Cerebellar nuclear complex (tissue), 1 donor: ENCODE data around the gene ARL2BP.

ENCODE experiments used
- DNase-seq, 2 experiments: peaks; one replicate each; lab custom pipeline; 2025; lab: John Stamatoyannopoulos, UW

The ARL2BP gene

GRCh38 chr16:57235128-57236021 lies 9.7 kb upstream of the ARL2BP start:
- DNase-seq: no peak

- no peak for DNase-seq
Observed at GRCh38 chr16:57236022-57236350, 9.1 kb upstream of the ARL2BP start.

- no peak for DNase-seq
Observed at GRCh38 chr16:57238682-57239081, 6.4 kb upstream of the ARL2BP start.

DNA sequence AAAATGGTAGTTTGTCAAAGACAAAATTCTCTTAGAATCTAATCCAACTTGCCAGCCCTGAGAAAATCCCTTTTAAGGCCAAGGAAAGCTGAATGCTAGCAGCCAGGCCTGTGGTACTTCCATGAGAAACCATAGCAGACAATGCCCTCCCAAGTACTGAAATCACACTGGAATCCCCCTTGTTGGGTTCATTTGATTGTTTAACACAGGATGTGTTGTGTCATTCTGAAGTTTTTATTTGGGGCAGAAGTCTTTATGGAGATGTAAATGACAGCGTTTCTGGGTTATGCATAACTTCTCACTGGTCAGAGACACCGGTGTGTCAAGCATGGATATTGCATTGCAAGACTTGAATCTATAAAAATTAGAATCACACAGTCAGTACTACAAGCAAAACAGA lies 6.0 kb upstream of the ARL2BP start:
- no peak for DNase-seq

GRCh38 chr16:57240851-57241250 lies 4.2 kb upstream of the ARL2BP start:
- no peak for DNase-seq

DNA sequence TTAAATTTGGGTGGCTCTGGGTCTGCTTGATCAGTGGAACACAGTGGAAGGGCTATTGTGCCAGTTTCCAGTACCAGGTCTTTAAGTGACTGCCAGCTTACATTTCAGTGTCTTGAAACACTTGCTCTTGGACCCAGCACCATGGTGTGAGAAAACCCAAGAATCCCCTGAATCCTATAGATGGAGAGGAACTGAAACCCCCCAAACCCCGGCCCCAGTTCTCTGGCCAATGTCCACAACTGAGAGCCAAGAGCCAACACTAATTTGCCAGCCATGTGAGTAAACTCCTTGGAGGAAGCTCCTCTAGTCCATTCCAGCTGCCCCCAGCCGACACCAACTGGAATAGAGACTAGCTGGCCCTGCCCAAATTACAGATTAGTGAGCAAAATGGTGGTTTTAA lies 2.4 kb upstream of the ARL2BP start:
- no peak for DNase-seq

DNA sequence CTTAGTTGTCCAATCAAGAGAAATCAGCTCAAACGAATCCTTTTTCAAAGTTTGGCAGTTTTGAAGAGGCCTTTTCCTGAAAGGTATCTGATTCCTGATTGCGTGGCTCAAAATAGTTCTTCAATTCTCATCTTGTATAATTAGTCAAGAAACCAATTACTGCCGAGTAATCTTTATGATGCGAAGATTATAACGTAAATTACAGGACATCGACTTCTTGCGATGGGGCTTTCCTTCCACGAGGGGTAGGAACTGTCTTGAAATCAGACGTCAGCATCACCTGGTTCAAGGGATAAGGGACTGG lies 644 bp upstream of the ARL2BP start:
- DNase-seq: no peak

DNA sequence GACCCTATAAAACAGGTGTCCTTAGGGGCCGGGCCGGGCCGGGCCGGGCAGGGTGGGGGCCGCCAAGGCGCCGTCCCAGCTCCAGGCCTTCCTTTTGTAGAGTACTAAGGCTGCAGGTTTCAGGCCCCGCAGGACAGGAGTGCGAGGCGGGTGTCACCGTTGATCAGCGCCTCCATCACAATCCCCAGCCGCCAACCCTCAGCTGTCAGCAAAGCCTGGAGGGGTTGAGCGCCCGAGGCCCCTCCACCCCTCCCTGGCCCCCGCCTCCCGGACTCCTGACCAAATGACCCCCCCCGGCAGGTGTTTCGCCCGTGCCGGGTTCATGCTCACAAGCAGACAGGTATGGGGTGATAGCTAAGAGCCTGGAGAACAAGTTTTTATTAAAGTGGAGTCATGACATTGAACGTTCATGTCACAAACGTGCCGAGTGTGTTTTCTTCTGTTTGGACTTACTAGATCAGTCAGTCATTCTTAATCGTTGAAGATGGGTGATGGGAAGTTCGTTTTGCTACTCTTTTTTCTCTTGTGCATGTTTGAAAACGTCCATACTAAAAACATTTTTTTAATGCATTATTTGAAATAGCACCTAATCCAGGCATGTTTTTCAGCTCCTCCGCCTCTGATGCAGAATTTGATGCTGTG lies 534 bp downstream of the ARL2BP start:
- DNase-seq: no peak

DNA sequence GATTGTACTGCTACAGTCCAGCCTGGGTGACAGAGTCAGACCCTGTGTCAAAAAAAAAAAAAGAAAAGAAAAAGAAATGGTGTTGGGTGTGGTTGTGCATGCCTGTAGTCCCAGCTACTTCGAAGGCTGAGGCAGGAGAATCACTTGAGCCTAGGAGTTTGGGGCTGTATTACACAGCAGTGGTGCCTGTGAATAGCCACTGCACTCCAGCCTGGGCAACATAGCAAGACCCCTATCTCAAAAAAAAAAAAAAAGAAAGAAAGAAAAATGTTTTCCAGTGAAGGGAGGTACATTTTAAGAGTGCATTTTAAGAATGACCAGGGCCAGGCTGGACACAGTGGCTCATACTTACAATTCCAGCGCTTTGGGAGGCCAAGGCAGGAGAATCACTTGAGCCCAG lies 6.3 kb downstream of the ARL2BP start:
- no peak for DNase-seq

- DNase-seq: no peak
Observed at GRCh38 chr16:57252148-57252721, 7.2 kb downstream of the ARL2BP start.

DNA sequence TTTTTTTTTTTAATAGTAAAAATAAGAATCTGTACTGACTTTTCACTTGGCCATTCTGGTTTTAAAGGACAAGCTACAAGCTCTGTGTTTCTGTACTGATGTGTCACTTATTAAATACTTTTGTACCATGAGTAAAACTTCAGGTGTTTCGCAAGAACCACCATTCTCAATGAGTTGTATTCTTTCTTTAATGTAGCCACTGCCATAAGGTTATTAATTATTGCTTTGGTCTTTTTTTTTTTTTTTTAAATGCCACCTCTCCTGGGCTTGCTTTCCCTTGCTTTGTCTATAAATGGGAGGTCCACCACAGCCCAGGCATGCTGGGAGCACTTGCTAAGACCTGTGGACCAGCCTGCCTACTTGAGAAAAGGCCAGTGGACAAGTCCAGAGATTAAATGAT lies 8.4 kb downstream of the ARL2BP start:
- DNase-seq: no peak

- no peak for DNase-seq
Observed at GRCh38 chr16:57255686-57256415, 10.8 kb downstream of the ARL2BP start.

DNA sequence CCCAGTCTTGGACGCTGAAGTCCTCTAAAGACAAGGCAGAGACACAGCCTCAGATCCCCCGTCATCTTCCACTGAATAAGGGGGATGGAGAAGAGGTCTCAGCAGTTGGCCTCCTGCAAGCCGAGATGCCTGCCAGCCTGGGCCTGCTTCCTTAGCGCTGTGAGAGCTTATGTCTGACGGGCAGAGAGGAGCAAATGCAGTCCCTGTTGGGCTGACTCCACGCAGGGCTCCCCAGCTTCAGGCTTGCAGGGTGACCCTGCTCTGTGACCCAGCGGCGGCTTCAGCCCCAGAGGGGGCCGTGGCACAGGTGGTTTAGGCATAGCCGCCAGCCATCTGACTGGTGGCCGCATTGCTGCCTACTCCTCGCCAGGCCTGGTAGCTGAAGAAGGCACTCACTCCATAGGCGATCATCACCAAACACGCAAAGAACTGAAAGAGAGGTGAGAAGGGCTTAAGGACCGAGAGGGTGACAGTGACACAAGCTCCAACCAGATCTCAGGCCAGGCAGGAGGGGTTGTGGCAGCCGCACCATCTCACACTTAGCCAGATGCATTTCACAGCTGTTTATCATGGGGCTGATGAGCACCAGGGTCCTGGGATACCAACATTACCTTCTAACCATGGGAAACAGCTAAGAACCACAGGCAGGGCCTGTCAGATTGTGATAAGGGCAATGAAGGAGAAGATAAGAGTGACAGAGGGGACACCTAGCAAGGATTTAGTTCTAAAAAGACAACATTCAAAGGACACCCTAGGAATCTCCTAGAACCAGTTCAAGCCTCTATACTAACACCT lies 11.7 kb downstream of the ARL2BP start:
- no peak for DNase-seq

GRCh38 chr16:57257455-57258070 lies 12.5 kb downstream of the ARL2BP start:
- no peak for DNase-seq

DNA sequence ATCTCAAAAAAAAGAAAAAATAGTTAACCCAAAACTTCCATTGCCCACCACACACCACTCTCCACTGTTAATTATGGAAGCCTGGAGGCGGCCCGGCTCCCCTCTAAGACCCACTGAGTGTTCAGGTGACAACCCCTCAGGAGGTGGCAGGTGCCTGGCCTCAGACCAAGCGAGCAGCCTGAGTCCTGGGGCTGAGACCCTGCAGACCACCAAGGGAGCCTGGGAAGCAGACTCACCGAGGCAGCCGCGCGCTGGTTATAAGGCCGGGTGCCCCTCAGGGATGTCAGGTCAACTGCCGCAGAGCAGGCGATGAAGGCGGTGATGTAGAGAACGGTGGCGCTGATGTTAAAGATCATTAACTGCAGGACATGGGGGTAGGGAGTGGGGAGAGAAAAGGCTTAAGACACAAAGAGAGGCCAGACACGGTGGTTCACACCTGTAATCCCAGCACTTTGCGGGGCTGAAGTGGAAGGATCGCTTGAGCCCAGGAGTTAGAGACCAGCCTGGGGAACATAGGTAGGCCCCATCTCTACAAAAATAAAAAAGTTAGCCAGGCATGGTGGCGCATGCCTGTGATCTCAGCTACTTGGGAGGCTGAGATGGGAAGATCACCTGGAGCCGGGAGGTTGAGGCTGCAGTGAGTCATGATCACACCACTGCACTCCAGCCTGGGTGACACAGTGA lies 13.3 kb downstream of the ARL2BP start:
- no peak for DNase-seq

- DNase-seq: no peak
Observed at GRCh38 chr16:57258910-57259475, 13.9 kb downstream of the ARL2BP start.

GRCh38 chr16:57260294-57260929 lies 15.4 kb downstream of the ARL2BP start:
- DNase-seq: no peak

DNA sequence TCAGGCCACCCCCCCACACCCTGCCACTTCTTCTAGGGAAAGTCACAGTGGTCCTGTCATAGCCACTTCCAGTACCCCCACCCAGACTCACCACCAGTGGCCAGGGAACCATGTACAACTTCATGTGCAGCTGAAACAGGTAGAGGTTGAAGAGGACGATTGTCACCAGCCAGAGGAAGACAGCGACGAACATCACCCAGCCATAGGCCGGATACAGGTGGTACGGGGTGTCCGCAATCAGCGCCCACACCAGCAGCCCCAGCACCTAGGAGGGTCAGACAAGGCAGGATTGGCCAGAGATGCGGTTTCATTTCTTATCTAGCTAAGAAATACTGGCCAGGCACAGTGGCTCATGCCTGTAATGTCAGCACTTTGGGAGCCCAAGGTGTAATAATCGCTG lies 16.7 kb downstream of the ARL2BP start:
- DNase-seq: no peak

DNA sequence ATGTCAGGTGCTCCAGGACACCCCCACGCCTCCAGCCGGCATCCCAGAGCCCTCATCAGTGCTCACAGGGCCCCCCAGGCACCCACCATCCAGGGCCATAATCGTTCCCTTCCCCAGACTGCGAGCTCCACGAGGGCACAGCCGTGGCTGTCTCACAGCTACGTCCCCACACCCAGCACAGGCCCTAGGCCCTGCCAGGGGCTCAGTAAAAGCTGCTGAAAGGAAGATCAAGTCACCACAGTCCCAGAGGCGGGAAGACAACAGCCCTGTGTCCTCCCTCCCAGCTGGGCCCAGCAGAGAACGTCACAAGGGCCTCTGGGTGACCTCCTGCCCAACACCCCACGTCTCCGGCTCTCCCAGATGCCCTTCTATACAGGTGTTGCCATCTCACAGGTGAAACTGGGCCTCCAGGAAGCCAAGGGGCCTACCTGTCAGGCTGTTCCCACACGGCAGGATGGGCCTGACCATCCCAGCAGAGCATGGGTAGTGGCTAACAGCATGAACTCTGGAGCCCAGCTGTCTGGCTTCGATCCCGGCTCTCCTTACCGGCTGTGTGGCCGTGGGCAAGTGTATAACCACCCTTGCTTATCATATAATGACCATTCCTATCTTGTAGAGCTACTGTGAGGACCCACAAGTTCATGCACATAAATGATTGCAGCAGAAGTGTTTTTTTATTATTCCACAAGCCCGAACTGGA lies 17.9 kb downstream of the ARL2BP start:
- DNase-seq: no peak
